Measurements from ENCODE around the gene SLC25A26.

- no peak for TF ChIP-seq CTCF (conservative IDR thresholded peaks at IDR 0.05)
- no peak for TF ChIP-seq ZFX (IDR thresholded peaks at IDR 0.05)
Measured at GRCh38 chr3:66195347-66195783, 25.4 kb upstream of the SLC25A26 start.

Data from C4-2B (cell line).